ENCODE results near the gene ZNF263. TPM values are rescaled to one million over a fixed set of nuclear protein-coding genes. Genes with fewer than 3 reads are reported as not detected.

The ZNF263 gene
- total RNA-seq, 1 experiment from 2014 or later, result 31.4 TPM

DNA sequence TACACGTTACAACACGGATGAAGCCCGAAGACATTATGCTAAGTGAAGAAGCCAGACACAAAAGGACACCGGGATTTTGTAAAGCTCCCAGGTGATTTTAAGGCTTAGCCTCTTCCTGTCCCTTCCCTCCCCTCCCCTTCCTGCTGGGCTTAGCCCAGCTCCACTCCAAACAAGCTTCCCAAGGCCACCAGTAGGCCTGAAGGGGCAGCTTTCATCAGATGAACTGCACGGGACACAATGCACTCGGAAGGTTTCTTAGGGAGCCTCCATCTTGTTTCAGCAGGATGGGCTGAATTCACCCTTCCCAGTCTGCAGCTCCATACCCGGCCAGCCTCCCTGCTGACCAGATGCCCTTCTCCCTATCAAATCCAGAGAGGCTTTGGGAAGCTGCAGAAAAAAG lies 37.3 kb upstream of the ZNF263 start:
- no peak overlapping the region for H3K4me2 ChIP-seq (ENCODE audit: low read length)
- intact Hi-C loops (cut with micrococcal nuclease), result no loop called here
- ChIA-PET CTCF (no interaction called here), POLR2A (no interaction called here), RAD21 (ENCODE audit: low non-redundant PET in 1 of 2, low total read pairs in 2 of 2, uncharacterized antibody in 2 of 2, unreplicated experiment in 2 of 2) (no interaction called here)
- BruUV-seq (replicated peaks), result no TSS peak
- no peaks in the 10 kb centered on the region for H3K36me3 ChIP-seq (ENCODE audit: control insufficient read depth in 1 of 2, insufficient read depth in 2 of 2, low read length in 2 of 2)
- H2AFZ ChIP-seq (ENCODE audit: low read depth, low read length, poor library complexity, severe bottlenecking), result no peak overlapping the region
- no peak for ATAC-seq
- H3K79me2 ChIP-seq (ENCODE audit: insufficient read depth, low read length), result no peaks in the 10 kb centered on the region
- no peak for TF ChIP-seq SIN3A (IDR thresholded peaks at IDR 0.05; ENCODE audit: low read depth)
- no peak for TF ChIP-seq JUND (IDR thresholded peaks at IDR 0.05)
- TF ChIP-seq POLR2AphosphoS5 (IDR thresholded peaks at IDR 0.05; ENCODE audit: low read depth, low read length), result no peak
- TF ChIP-seq RAD21 (IDR thresholded peaks at IDR 0.05; ENCODE audit: low read depth), result no peak
- no peak for TF ChIP-seq CEBPB (IDR thresholded peaks at IDR 0.05; ENCODE audit: low read depth)
- no peak for TF ChIP-seq REST (IDR thresholded peaks at IDR 0.05; ENCODE audit: low read depth)
- no peak for TF ChIP-seq CBX3 (IDR thresholded peaks at IDR 0.05; ENCODE audit: low read depth)
- no peak for TF ChIP-seq ZNF274 (IDR thresholded peaks at IDR 0.05; ENCODE audit: low read depth, low read length)
- no peak for TF ChIP-seq SRF (IDR thresholded peaks at IDR 0.05; ENCODE audit: low read depth)
- no peak for TF ChIP-seq ATF3 (IDR thresholded peaks at IDR 0.05)
- no peak for TF ChIP-seq MAX (IDR thresholded peaks at IDR 0.05)
- TF ChIP-seq SP1 (IDR thresholded peaks at IDR 0.05; ENCODE audit: low read depth), result no peak
- TF ChIP-seq ZFX (IDR thresholded peaks at IDR 0.05), result no peak
- TF ChIP-seq YY1 (IDR thresholded peaks at IDR 0.05; ENCODE audit: extremely low read depth, insufficient replicate concordance, low read depth, low read length), result no peak
- TF ChIP-seq, protein P1, sequence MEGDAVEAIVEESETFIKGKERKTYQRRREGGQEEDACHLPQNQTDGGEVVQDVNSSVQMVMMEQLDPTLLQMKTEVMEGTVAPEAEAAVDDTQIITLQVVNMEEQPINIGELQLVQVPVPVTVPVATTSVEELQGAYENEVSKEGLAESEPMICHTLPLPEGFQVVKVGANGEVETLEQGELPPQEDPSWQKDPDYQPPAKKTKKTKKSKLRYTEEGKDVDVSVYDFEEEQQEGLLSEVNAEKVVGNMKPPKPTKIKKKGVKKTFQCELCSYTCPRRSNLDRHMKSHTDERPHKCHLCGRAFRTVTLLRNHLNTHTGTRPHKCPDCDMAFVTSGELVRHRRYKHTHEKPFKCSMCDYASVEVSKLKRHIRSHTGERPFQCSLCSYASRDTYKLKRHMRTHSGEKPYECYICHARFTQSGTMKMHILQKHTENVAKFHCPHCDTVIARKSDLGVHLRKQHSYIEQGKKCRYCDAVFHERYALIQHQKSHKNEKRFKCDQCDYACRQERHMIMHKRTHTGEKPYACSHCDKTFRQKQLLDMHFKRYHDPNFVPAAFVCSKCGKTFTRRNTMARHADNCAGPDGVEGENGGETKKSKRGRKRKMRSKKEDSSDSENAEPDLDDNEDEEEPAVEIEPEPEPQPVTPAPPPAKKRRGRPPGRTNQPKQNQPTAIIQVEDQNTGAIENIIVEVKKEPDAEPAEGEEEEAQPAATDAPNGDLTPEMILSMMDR (IDR thresholded peaks at IDR 0.05 in 2 of 3, conservative IDR thresholded peaks at IDR 0.05 in 1 of 3; ENCODE audit: borderline replicate concordance in 1 of 3, insufficient read depth in 1 of 3, low read depth in 2 of 3, low read length in 2 of 3), result no peak
- TF ChIP-seq TCF7L2 (IDR thresholded peaks at IDR 0.05; ENCODE audit: borderline replicate concordance, extremely low read depth, insufficient read depth, insufficient read length), result no peak
- no peak for TF ChIP-seq EZH2 (IDR thresholded peaks at IDR 0.05)
- no peak for TF ChIP-seq ELF1 (IDR thresholded peaks at IDR 0.05; ENCODE audit: borderline replicate concordance, low read depth)
- peaks cover 3% of the 10 kb centered on the region in 2 experiments; a peak in 2 of 4 replicates for H3K9me3 ChIP-seq (ENCODE audit: control insufficient read depth in 1 of 2, insufficient read depth in 1 of 2, low read depth in 1 of 2, low read length in 2 of 2)
- no peaks in the 10 kb centered on the region for H3K9me2 ChIP-seq (ENCODE audit: insufficient read depth)
- H4K20me1 ChIP-seq (ENCODE audit: insufficient read depth), result no peaks in the 10 kb centered on the region
- no peak for DNase-seq (ENCODE audit: low read depth, low spot score)
- H3K27ac ChIP-seq (ENCODE audit: low read depth, low read length), result no peak overlapping the region
- H3K4me1 ChIP-seq (ENCODE audit: control insufficient read depth in 1 of 2, insufficient read depth in 2 of 2, low read length in 2 of 2), result peaks cover 0 to 4% of the 10 kb centered on the region in 2 experiments; a peak in 1 of 4 replicates
- no peaks in the 10 kb centered on the region for H3K27me3 ChIP-seq (ENCODE audit: insufficient read depth, low read length)
- H3K9ac ChIP-seq (ENCODE audit: low read length), result no peak overlapping the region
- no peak overlapping the region for H3K4me3 ChIP-seq (replicated peaks in 1 of 2; ENCODE audit: low read depth in 1 of 2, low read length in 2 of 2)
